HG03442 (cell line): Measurements from ENCODE around the gene C1QTNF3.
"Not testable (repeated sequence)": the region's sequence is repeated elsewhere in the genome, so short reads cannot be mapped to it uniquely, and the experiment has no call there.

ENCODE experiments used
- ATAC-seq: cut with Tn5 transposase; IDR thresholded peaks from one replicate; pipeline ENCODE4 v1.9.1; 2021; ENCODE audit warnings: mild to moderate bottlenecking, moderate library complexity; ENCODE audit not compliant: unreplicated experiment

The C1QTNF3 gene

GRCh38 chr5:34022121-34022705 is 20.8 kb downstream of the C1QTNF3 start:
- peak; percentile 88 for ATAC-seq

- no peak for ATAC-seq
These were observed 21.7 kb downstream of the C1QTNF3 start for GRCh38 chr5:34021334-34021733.

GRCh38 chr5:34020726-34021125 is 22.3 kb downstream of the C1QTNF3 start:
- no peak for ATAC-seq

GRCh38 chr5:34017254-34017653 is 25.8 kb downstream of the C1QTNF3 start:
- no peak for ATAC-seq

- ATAC-seq = no peak
These were observed 26.3 kb downstream of the C1QTNF3 start for GRCh38 chr5:34016750-34017149.

GRCh38 chr5:34016222-34016621 is 26.8 kb downstream of the C1QTNF3 start:
- ATAC-seq = no peak

GRCh38 chr5:34015120-34015822 is 27.7 kb downstream of the C1QTNF3 start:
- ATAC-seq = no peak

- no peak for ATAC-seq
These were observed 28.4 kb downstream of the C1QTNF3 start for GRCh38 chr5:34014626-34015025.

GRCh38 chr5:34013547-34013946 is 29.5 kb downstream of the C1QTNF3 start:
- ATAC-seq = no peak

- no peak for ATAC-seq
These were observed 30.2 kb downstream of the C1QTNF3 start for GRCh38 chr5:34012791-34013190.

- ATAC-seq = no peak
These were observed 31.5 kb downstream of the C1QTNF3 start for GRCh38 chr5:34011536-34011935.

GRCh38 chr5:34010146-34010545 is 32.9 kb downstream of the C1QTNF3 start:
- ATAC-seq = not testable (repeated sequence)

GRCh38 chr5:34009610-34010009 is 33.4 kb downstream of the C1QTNF3 start:
- no peak for ATAC-seq

- no peak for ATAC-seq
These were observed 34.2 kb downstream of the C1QTNF3 start for GRCh38 chr5:34008802-34009201.

- ATAC-seq = peak; percentile 93
These were observed 35.1 kb downstream of the C1QTNF3 start, which contains the start of gene AMACR for GRCh38 chr5:34007621-34008600. Gene AMACR (minus strand): TSS chr5:34008050. CDS start chr5:34008019, 31 bp downstream.

GRCh38 chr5:34007201-34007620 is 35.8 kb downstream of the C1QTNF3 start:
- no peak for ATAC-seq

- no peak for ATAC-seq
These were observed 37.3 kb downstream of the C1QTNF3 start for GRCh38 chr5:34005681-34006080.

GRCh38 chr5:34005211-34005610 is 37.8 kb downstream of the C1QTNF3 start:
- ATAC-seq = no peak

GRCh38 chr5:34003941-34004340 is 39.1 kb downstream of the C1QTNF3 start:
- no peak for ATAC-seq

GRCh38 chr5:34002629-34003328 is 40.2 kb downstream of the C1QTNF3 start:
- no peak for ATAC-seq
